NT2/D1 (cell line): Measurements from ENCODE around the gene SLC9C2.

Experiments
- DNase-seq: peaks from one replicate; pipeline ENCODE4 v3.0.0-alpha.2; 2011; ENCODE audit warnings: low read depth, low spot score
- H3K27me3 ChIP-seq: 2 replicates; pipeline ENCODE4 v1.6.0; 2011; ENCODE audit warnings: mild to moderate bottlenecking; ENCODE audit not compliant: insufficient read length, insufficient read depth
- H3K36me3 ChIP-seq: 2 replicates; pipeline ENCODE4 v1.6.1; 2011; ENCODE audit warnings: mild to moderate bottlenecking, low read length, mixed read lengths; ENCODE audit not compliant: insufficient read depth, insufficient read length
- H3K4me1 ChIP-seq: 2 replicates; pipeline ENCODE4 v1.5.1; 2011; ENCODE audit not compliant: insufficient read depth, insufficient read length
- H3K4me3 ChIP-seq: 2 replicates; pipeline ENCODE4 v1.5.1; 2011; ENCODE audit warnings: low read depth; ENCODE audit not compliant: insufficient read length
- H3K9ac ChIP-seq: 2 replicates; pipeline ENCODE4 v1.6.0; 2011; ENCODE audit warnings: low read depth; ENCODE audit not compliant: insufficient read length
- H3K9me3 ChIP-seq: 2 replicates; pipeline ENCODE4 v1.5.1; 2011; ENCODE audit warnings: mild to moderate bottlenecking, low read length; ENCODE audit not compliant: insufficient read depth
- SUZ12 ChIP-seq: IDR thresholded peaks from 2 replicates; pipeline ENCODE4 v1.6.1; 2011; ENCODE audit not compliant: insufficient read length, insufficient read depth; ENCODE audit errors: extremely low read depth
- YY1 ChIP-seq: IDR thresholded peaks from 2 replicates; pipeline ENCODE4 v1.6.1; 2011; ENCODE audit not compliant: insufficient read length, insufficient read depth
- ZNF274 ChIP-seq: IDR thresholded peaks from 2 replicates; pipeline ENCODE4 v1.6.1; 2011; ENCODE audit warnings: mild to moderate bottlenecking, low read depth, low read length

Gene SLC9C2

GRCh38 chr1:173590557-173590956 is 12.3 kb downstream of the SLC9C2 start:
- no peaks in the 10 kb centered on the region for H3K4me1 ChIP-seq
- no peak for DNase-seq
- no peaks in the 10 kb centered on the region for H3K36me3 ChIP-seq
- H3K9ac ChIP-seq = no peak overlapping the region
- no peak overlapping the region for H3K4me3 ChIP-seq
- H3K9me3 ChIP-seq = no peaks in the 10 kb centered on the region
- H3K27me3 ChIP-seq = no peaks in the 10 kb centered on the region
- TF ChIP-seq YY1 (no peak), SUZ12 (no peak), ZNF274 (no peak)

GRCh38 chr1:173581383-173582079 is 21.3 kb downstream of the SLC9C2 start:
- no peak for TF ChIP-seq SUZ12
- Histone ChIP-seq H3K9ac (no peak overlapping the region), H3K27me3 (no peaks in the 10 kb centered on the region), H3K4me3 (no peak overlapping the region), H3K4me1 (no peaks in the 10 kb centered on the region), H3K36me3 (no peaks in the 10 kb centered on the region), H3K9me3 (no peaks in the 10 kb centered on the region)
- no peak for DNase-seq

DNA sequence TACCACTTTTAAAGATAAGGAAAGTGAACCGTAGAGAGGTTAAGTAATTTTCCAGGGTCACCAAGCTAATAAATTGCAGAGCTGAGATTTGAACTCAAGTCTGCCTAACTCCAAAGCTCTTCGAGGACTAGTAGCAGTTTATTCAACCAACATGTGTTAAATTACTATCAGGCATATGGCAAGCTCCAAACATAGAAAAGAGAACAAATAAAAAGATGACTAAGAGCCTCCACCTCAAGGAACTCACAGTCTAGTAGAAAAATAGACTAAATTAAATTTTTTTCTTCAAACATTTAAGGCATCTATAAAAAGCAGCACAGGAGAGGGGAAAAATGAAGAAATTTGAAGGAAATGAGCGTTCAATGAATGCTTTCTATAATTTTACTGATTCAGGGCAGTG is 22.2 kb downstream of the SLC9C2 start:
- Histone ChIP-seq H3K27me3 (no peaks in the 10 kb centered on the region), H3K36me3 (no peaks in the 10 kb centered on the region), H3K4me3 (no peak overlapping the region), H3K4me1 (no peaks in the 10 kb centered on the region), H3K9me3 (no peaks in the 10 kb centered on the region), H3K9ac (no peak overlapping the region)
- no peak for DNase-seq
- TF ChIP-seq YY1 (no peak), SUZ12 (no peak), ZNF274 (no peak)

GRCh38 chr1:173580071-173580470 is 22.8 kb downstream of the SLC9C2 start:
- Histone ChIP-seq H3K9ac (no peak overlapping the region), H3K36me3 (no peaks in the 10 kb centered on the region)

GRCh38 chr1:173573596-173573995 is 29.3 kb downstream of the SLC9C2 start:
- Histone ChIP-seq H3K27me3 (no peaks in the 10 kb centered on the region), H3K4me3 (no peak overlapping the region), H3K9ac (no peak overlapping the region), H3K36me3 (no peaks in the 10 kb centered on the region), H3K4me1 (no peaks in the 10 kb centered on the region), H3K9me3 (no peaks in the 10 kb centered on the region)
- DNase-seq = no peak
- no peak for TF ChIP-seq ZNF274
- no peak for TF ChIP-seq YY1
- no peak for TF ChIP-seq SUZ12

More at GRCh38 chr1:173580071-173580470, 22.8 kb downstream of the SLC9C2 start:
- TF ChIP-seq YY1 (no peak), SUZ12 (no peak), ZNF274 (no peak)
- no peaks in the 10 kb centered on the region for H3K27me3 ChIP-seq
- H3K4me3 ChIP-seq = no peak overlapping the region
- no peak for DNase-seq
- H3K4me1 ChIP-seq = no peaks in the 10 kb centered on the region
- no peaks in the 10 kb centered on the region for H3K9me3 ChIP-seq

DNA sequence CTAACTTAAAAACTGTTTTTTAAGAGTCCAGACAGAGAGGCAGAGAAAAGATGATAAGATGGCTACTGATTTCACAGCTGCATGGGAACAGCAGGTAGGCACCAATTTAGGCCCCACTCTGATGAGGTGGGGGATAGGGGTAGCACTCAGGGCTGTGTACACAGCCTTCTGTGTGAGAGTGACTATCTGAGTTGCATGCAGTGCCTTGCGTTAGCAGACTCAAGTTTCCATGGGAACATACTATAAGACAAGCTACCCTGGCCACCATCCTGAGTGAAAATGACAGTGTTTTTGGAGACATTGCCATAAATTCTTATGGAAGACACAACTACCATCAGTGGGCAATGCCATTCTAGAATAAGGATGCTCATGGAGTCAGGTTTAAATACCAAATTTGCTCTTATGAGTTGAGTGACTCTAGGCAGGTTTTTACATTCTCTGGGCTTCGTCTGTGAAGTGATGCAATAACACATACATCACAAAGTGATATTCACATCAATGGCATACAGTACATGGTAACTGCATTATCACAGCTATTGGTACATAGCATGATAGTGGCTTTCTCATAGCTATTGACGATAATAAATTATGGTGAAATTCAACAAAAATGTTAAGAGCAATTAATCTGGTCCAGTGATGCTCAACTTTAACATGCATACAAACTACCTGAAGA is 30.5 kb downstream of the SLC9C2 start:
- H3K36me3 ChIP-seq = no peaks in the 10 kb centered on the region
- H3K4me1 ChIP-seq = no peaks in the 10 kb centered on the region
- H3K4me3 ChIP-seq = no peak overlapping the region
- TF ChIP-seq ZNF274 = no peak
- no peak for TF ChIP-seq SUZ12
- no peak for TF ChIP-seq YY1
- 0 out of 2 replicates have a peak, but pooled peaks cover 6% of the 10 kb centered on the region for H3K9me3 ChIP-seq
- DNase-seq = no peak
- H3K9ac ChIP-seq = no peak overlapping the region
- no peaks in the 10 kb centered on the region for H3K27me3 ChIP-seq

GRCh38 chr1:173570370-173571007 is 32.4 kb downstream of the SLC9C2 start:
- Histone ChIP-seq H3K27me3 (no peaks in the 10 kb centered on the region), H3K9ac (no peak overlapping the region), H3K4me3 (no peak overlapping the region), H3K4me1 (no peaks in the 10 kb centered on the region), H3K9me3 (0 out of 2 replicates have a peak, but pooled peaks cover 6% of the 10 kb centered on the region), H3K36me3 (no peaks in the 10 kb centered on the region)
- DNase-seq = no peak
- TF ChIP-seq ZNF274 (no peak), YY1 (no peak), SUZ12 (no peak)
